HEK293 (cell line): ENCODE data around the gene PNPLA6.

Experiments
- CTCF ChIA-PET: fragments of 350-600 bp; formaldehyde crosslinking; extraction: SDS; loops from one replicate; lab custom pipeline; 2021; ENCODE audit warnings: antibody characterized with exemption; lab: Yijun Ruan, JAX
- POLR2A ChIA-PET: fragments of 300-600 bp; formaldehyde crosslinking; extraction: SDS; loops from one replicate; lab custom pipeline; 2020; ENCODE audit warnings: antibody characterized with exemption, inconsistent platforms; lab: Yijun Ruan, JAX
- H3K27ac ChIP-seq: fragments of 200-500 bp; sonication (Bioruptor generic); 2 replicates; pipeline ENCODE4 v1.5.1; 2014; ENCODE audit warnings: low read depth, low read length, control low read depth, inconsistent platforms; ENCODE audit errors: extremely low read depth
- H3K36me3 ChIP-seq, 2 experiments: fragments of 200-500 bp in 1 of 2; sonication (Bioruptor generic) in 1 of 2; 1 replicate in 1 of 2; 2 replicates in 1 of 2; pipeline ENCODE4 v1.5.1; 2014 to 2017; ENCODE audit warnings: inconsistent platforms in 2 of 2, low read length in 2 of 2; ENCODE audit not compliant: control insufficient read depth in 2 of 2, insufficient read depth in 1 of 2
- H3K4me1 ChIP-seq: fragments of 200-500 bp; sonication (Bioruptor generic); 2 replicates; pipeline ENCODE4 v1.5.1; 2014; ENCODE audit warnings: mild to moderate bottlenecking, low read length, inconsistent platforms; ENCODE audit not compliant: control insufficient read depth, insufficient read depth
- H3K4me3 ChIP-seq: 2 replicates; pipeline ENCODE4 v1.5.1; 2011; ENCODE audit warnings: low read depth, mild to moderate bottlenecking, control low read depth, low read length, moderate library complexity
- H3K9me3 ChIP-seq: fragments of 200-500 bp; sonication (Bioruptor generic); 2 replicates; pipeline ENCODE4 v1.5.1; 2014; ENCODE audit warnings: low read depth, low read length, inconsistent platforms; ENCODE audit not compliant: control insufficient read depth, insufficient read depth
- EGR2 ChIP-seq: fragments of 450-650 bp; formaldehyde crosslinking; IDR thresholded peaks from 2 replicates; pipeline ENCODE4 v1.5.1; 2016; ENCODE audit warnings: low read depth, missing biosample characterization, missing genetic modification characterization
- ELK4 ChIP-seq: IDR thresholded peaks from 2 replicates; pipeline ENCODE4 v1.6.1; 2011; ENCODE audit warnings: mild to moderate bottlenecking, low read depth, low read length, borderline replicate concordance
- FEZF1 ChIP-seq: fragments of 450-650 bp; formaldehyde crosslinking; IDR thresholded peaks from 2 replicates; pipeline ENCODE4 v1.5.1; 2016; ENCODE audit warnings: missing biosample characterization, missing genetic modification characterization
- HOXD13 ChIP-seq: sonication (generic); formaldehyde crosslinking; IDR thresholded peaks from 2 replicates; pipeline ENCODE4 v1.8.0; 2022; ENCODE audit warnings: missing genetic modification reagents, borderline replicate concordance
- IKZF3 ChIP-seq: fragments of 450-650 bp; IDR thresholded peaks from 2 replicates; pipeline ENCODE4 v1.5.0; 2018; ENCODE audit warnings: missing biosample characterization, mild to moderate bottlenecking, missing genetic modification characterization, moderate library complexity
- INSM2 ChIP-seq: fragments of 450-650 bp; formaldehyde crosslinking; IDR thresholded peaks from 2 replicates; pipeline ENCODE4 v1.5.1; 2016; ENCODE audit warnings: missing biosample characterization, missing genetic modification characterization
- KLF9 ChIP-seq: fragments of 450-650 bp; formaldehyde crosslinking; IDR thresholded peaks from 2 replicates; pipeline ENCODE4 v1.5.1; 2016; ENCODE audit warnings: missing biosample characterization, missing genetic modification characterization, low read depth
- MEIS1 ChIP-seq: sonication (generic); formaldehyde crosslinking; IDR thresholded peaks from 2 replicates; pipeline ENCODE4 v1.8.1; 2022; ENCODE audit warnings: missing genetic modification reagents, mild to moderate bottlenecking, borderline replicate concordance
- PBX3 ChIP-seq: sonication (generic); formaldehyde crosslinking; IDR thresholded peaks from 2 replicates; pipeline ENCODE4 v1.8.1; 2022; ENCODE audit warnings: mild to moderate bottlenecking, moderate library complexity, missing genetic modification reagents
- RBAK ChIP-seq: fragments of 450-650 bp; formaldehyde crosslinking; IDR thresholded peaks from 2 replicates; pipeline ENCODE4 v1.5.1; 2016; ENCODE audit warnings: missing biosample characterization, missing genetic modification characterization
- ZBTB17 ChIP-seq: fragments of 450-650 bp; formaldehyde crosslinking; IDR thresholded peaks from 2 replicates; pipeline ENCODE4 v1.5.1; 2016; ENCODE audit warnings: missing biosample characterization, missing genetic modification characterization
- ZBTB44 ChIP-seq: fragments of 450-650 bp; IDR thresholded peaks from 2 replicates; pipeline ENCODE4 v1.5.1; 2018; ENCODE audit warnings: missing biosample characterization, mild to moderate bottlenecking, missing genetic modification characterization
- ZBTB7A ChIP-seq: fragments of 450-650 bp; formaldehyde crosslinking; IDR thresholded peaks from 2 replicates; pipeline ENCODE4 v1.5.1; 2016; ENCODE audit warnings: low read depth, missing biosample characterization, missing genetic modification characterization
- ZNF146 ChIP-seq: fragments of 450-650 bp; formaldehyde crosslinking; IDR thresholded peaks from 2 replicates; pipeline ENCODE4 v1.5.1; 2016; ENCODE audit warnings: missing biosample characterization, missing genetic modification characterization
- ZNF23 ChIP-seq: fragments of 450-650 bp; formaldehyde crosslinking; IDR thresholded peaks from 2 replicates; pipeline ENCODE4 v1.5.1; 2016; ENCODE audit warnings: missing biosample characterization, missing genetic modification characterization, borderline replicate concordance
- ZNF391 ChIP-seq: fragments of 450-650 bp; formaldehyde crosslinking; IDR thresholded peaks from 2 replicates; pipeline ENCODE4 v1.5.1; 2016; ENCODE audit warnings: low read depth, missing biosample characterization, missing genetic modification characterization, borderline replicate concordance
- ZNF623 ChIP-seq: fragments of 450-650 bp; formaldehyde crosslinking; IDR thresholded peaks from 2 replicates; pipeline ENCODE4 v1.5.1; 2016; ENCODE audit warnings: missing biosample characterization, missing genetic modification characterization
- ZNF664 ChIP-seq: fragments of 450-650 bp; formaldehyde crosslinking; IDR thresholded peaks from 2 replicates; pipeline ENCODE4 v1.5.1; 2016; ENCODE audit warnings: missing biosample characterization, missing genetic modification characterization
- ZNF76 ChIP-seq: fragments of 450-650 bp; formaldehyde crosslinking; IDR thresholded peaks from 2 replicates; pipeline ENCODE4; 2016; ENCODE audit warnings: low read depth, missing biosample characterization, missing genetic modification characterization, borderline replicate concordance
- ZNF792 ChIP-seq: fragments of 450-650 bp; formaldehyde crosslinking; IDR thresholded peaks from 2 replicates; pipeline ENCODE4 v1.5.1; 2016; ENCODE audit warnings: missing biosample characterization, missing genetic modification characterization
- ZSCAN4 ChIP-seq: fragments of 450-650 bp; formaldehyde crosslinking; IDR thresholded peaks from 2 replicates; pipeline ENCODE4 v1.5.1; 2017; ENCODE audit warnings: missing biosample characterization, missing genetic modification characterization

The PNPLA6 gene

GRCh38 chr19:7541475-7541824, 5.9 kb downstream of the PNPLA6 start:
- Histone ChIP-seq H3K4me3 (no peak overlapping the region), H3K4me1 (no peaks in the 10 kb centered on the region), H3K9me3 (no peaks in the 10 kb centered on the region), H3K27ac (no peak overlapping the region), H3K36me3 (peaks cover 0 to 32% of the 10 kb centered on the region in 2 experiments; a peak in 1 of 3 replicates)
- CTCF ChIA-PET = no interaction called here
- POLR2A ChIA-PET = no interaction called here
- TF ChIP-seq EGR2 (tag by site-specific recombination) (0 out of 2 replicates have a peak, but pooled peaks have one; percentile 18), ZBTB7A (no peak), ZSCAN4 (tag by site-specific recombination) (no peak), ZNF146 (tag by site-specific recombination) (no peak), INSM2 (tag by site-specific recombination) (no peak), ZBTB44 (tag by site-specific recombination) (no peak)

GRCh38 chr19:7541828-7542443, 6.4 kb downstream of the PNPLA6 start:
- no peak for TF ChIP-seq RBAK (tag by site-specific recombination)
- TF ChIP-seq IKZF3 = no peak
- no peak for TF ChIP-seq ZNF792
- TF ChIP-seq KLF9 = no peak
- TF ChIP-seq ZNF23 (tag by site-specific recombination) = peak; percentile 84
- peak; percentile 41; the same call in 1 of the 2 replicates for TF ChIP-seq ZBTB17 (tag by site-specific recombination)
- peak; percentile 64 for TF ChIP-seq ZNF664 (tag by site-specific recombination)
- TF ChIP-seq MEIS1 (CRISPR knock-in tag) = no peak
- TF ChIP-seq ZNF623 (tag by site-specific recombination) = no peak
- no peak for TF ChIP-seq HOXD13 (CRISPR knock-in tag)
- no peak for TF ChIP-seq ZNF76 (tag by site-specific recombination)
- no peak for TF ChIP-seq PBX3 (CRISPR knock-in tag)
- no peak for TF ChIP-seq ELK4
- no peak for TF ChIP-seq ZNF391 (tag by site-specific recombination)
- TF ChIP-seq FEZF1 = no peak
- POLR2A ChIA-PET = no interaction called here
- Histone ChIP-seq H3K9me3 (no peaks in the 10 kb centered on the region), H3K4me3 (no peak overlapping the region), H3K36me3 (peaks cover 0 to 32% of the 10 kb centered on the region in 2 experiments; a peak in 1 of 3 replicates), H3K4me1 (no peaks in the 10 kb centered on the region), H3K27ac (no peak overlapping the region)
- CTCF ChIA-PET = interaction anchor here (0.7 kb wide), 1 partner anchor 161 kb away, joined by 3 read pairs; no protein-coding TSS in a partner anchor
